Mesendoderm (in vitro differentiated cells): ENCODE measurements around the gene RAPGEF4.
A peak's percentile ranks its signal among the peaks of the same experiment; 100 is the strongest.
"Not testable (repeated sequence)": the region's sequence is repeated elsewhere in the genome, so short reads cannot be mapped to it uniquely, and the experiment has no call there.

ENCODE experiments used
- DNase-seq: peaks from one replicate; pipeline ENCODE4 v3.0.0; 2013
- H2AK5ac ChIP-seq: 2 replicates; pipeline ENCODE4 v1.6.1; 2013; ENCODE audit warnings: low read length, inconsistent platforms
- H2BK120ac ChIP-seq: 2 replicates; pipeline ENCODE4 v1.6.1; 2013; ENCODE audit warnings: low read depth, mild to moderate bottlenecking, low read length, moderate library complexity, mixed read lengths
- H2BK15ac ChIP-seq: replicated peaks from 2 replicates; pipeline ENCODE4 v1.6.1; 2013; ENCODE audit warnings: low read depth, mild to moderate bottlenecking, moderate library complexity
- H2BK5ac ChIP-seq: 2 replicates; pipeline ENCODE4 v1.6.1; 2013; ENCODE audit warnings: low read length, inconsistent platforms
- H3K18ac ChIP-seq: 2 replicates; pipeline ENCODE4 v1.6.1; 2013; ENCODE audit warnings: mild to moderate bottlenecking, low read length, mixed read lengths
- H3K23ac ChIP-seq: one replicate; pipeline ENCODE4 v1.6.1; 2013; ENCODE audit warnings: low read length
- H3K27ac ChIP-seq: 2 replicates; pipeline ENCODE4 v1.5.1; 2013; ENCODE audit warnings: low read depth, mild to moderate bottlenecking, inconsistent platforms, low read length, moderate library complexity
- H3K27me3 ChIP-seq: 2 replicates; pipeline ENCODE4 v1.6.1; 2013; ENCODE audit warnings: low read length, control low read depth, mild to moderate bottlenecking, inconsistent platforms; ENCODE audit not compliant: insufficient read depth, poor library complexity
- H3K36me3 ChIP-seq: 2 replicates; pipeline ENCODE4 v1.6.1; 2013; ENCODE audit warnings: low read length, inconsistent platforms; ENCODE audit not compliant: control insufficient read depth, insufficient read depth
- H3K4ac ChIP-seq: one replicate; pipeline ENCODE4 v1.6.1; 2013; ENCODE audit warnings: low read depth, mild to moderate bottlenecking, low read length, moderate library complexity
- H3K4me1 ChIP-seq: 2 replicates; pipeline ENCODE4 v1.6.1; 2013; ENCODE audit warnings: low read depth, low read length, inconsistent platforms; ENCODE audit not compliant: control insufficient read depth
- H3K4me2 ChIP-seq: 2 replicates; pipeline ENCODE4 v1.6.1; 2013; ENCODE audit warnings: low read length
- H3K4me3 ChIP-seq: 2 replicates; pipeline ENCODE4 v1.5.1; 2013; ENCODE audit warnings: mild to moderate bottlenecking, low read length
- H3K56ac ChIP-seq: one replicate; pipeline ENCODE4 v1.6.1; 2013; ENCODE audit warnings: low read length
- H3K79me1 ChIP-seq: 2 replicates; pipeline ENCODE4 v1.6.1; 2013; ENCODE audit warnings: low read length, inconsistent platforms
- H3K79me2 ChIP-seq: 2 replicates; pipeline ENCODE4 v1.6.1; 2013; ENCODE audit warnings: mild to moderate bottlenecking, low read length; ENCODE audit not compliant: control insufficient read depth, insufficient read depth
- H3K9ac ChIP-seq: 2 replicates; pipeline ENCODE4 v1.6.1; 2013; ENCODE audit warnings: low read length, inconsistent platforms
- H4K5ac ChIP-seq: one replicate; pipeline ENCODE4 v1.6.1; 2013; ENCODE audit warnings: low read length
- H4K8ac ChIP-seq: one replicate; pipeline ENCODE4 v1.6.1; 2013; ENCODE audit warnings: low read depth, mild to moderate bottlenecking, control low read depth, low read length, moderate library complexity
- WGBS: extraction: QIAGEN DNeasy Blood & Tissue Kit; methylation state at CpG from one replicate; pipeline ENCODE4 v1.1.7; 2013; ENCODE audit warnings: low lambda C conversion rate, missing lambda C conversion rate; ENCODE audit not compliant: insufficient coverage; ENCODE audit errors: extremely low coverage; 5-methylcytosine and 5-hydroxymethylcytosine counted together

Gene RAPGEF4

GRCh38 chr2:172743898-172744297 is 8.3 kb downstream of the RAPGEF4 start:
- H3K56ac ChIP-seq: no peak overlapping the region
- H3K4me3 ChIP-seq: no peak overlapping the region
- no peak overlapping the region for H3K4ac ChIP-seq
- H3K36me3 ChIP-seq: no peaks in the 10 kb centered on the region
- H3K79me1 ChIP-seq: no peaks in the 10 kb centered on the region
- DNase-seq: no peak
- no peak overlapping the region for H2BK5ac ChIP-seq
- no peak overlapping the region for H4K5ac ChIP-seq
- H3K23ac ChIP-seq: no peak overlapping the region
- no peaks in the 10 kb centered on the region for H3K79me2 ChIP-seq
- no peak overlapping the region for H3K27ac ChIP-seq
- no peaks in the 10 kb centered on the region for H3K4me1 ChIP-seq
- no peak overlapping the region for H3K18ac ChIP-seq
- H2BK120ac ChIP-seq: no peak overlapping the region
- H3K4me2 ChIP-seq: no peak overlapping the region
- no CpG with 5 or more reads among the region's 1 CpG for WGBS
- no peak overlapping the region for H2BK15ac ChIP-seq
- H2AK5ac ChIP-seq: no peak overlapping the region
- H4K8ac ChIP-seq: no peak overlapping the region
- no peaks in the 10 kb centered on the region for H3K27me3 ChIP-seq
- H3K9ac ChIP-seq: no peak overlapping the region

DNA sequence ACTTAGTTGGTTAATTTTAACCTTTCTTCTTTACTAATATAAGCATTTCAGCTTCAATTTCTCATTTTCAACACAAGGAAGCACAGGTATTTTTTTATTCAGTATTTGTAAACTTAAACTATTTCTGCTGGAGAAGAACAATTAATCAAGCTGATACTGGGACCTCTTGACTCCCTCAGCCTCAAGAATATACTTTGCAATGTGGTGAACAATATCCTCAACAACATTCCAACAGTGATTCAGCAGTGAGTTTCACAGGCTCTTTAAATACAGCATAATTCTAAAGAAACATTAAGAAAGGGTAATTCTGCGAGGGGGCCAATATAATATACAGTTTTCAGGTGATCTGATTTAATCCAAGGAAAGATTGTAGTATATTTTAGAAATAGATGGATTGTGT is 10.0 kb downstream of the RAPGEF4 start:
- H3K79me2 ChIP-seq: no peaks in the 10 kb centered on the region
- no peaks in the 10 kb centered on the region for H3K27me3 ChIP-seq
- no peak overlapping the region for H2BK15ac ChIP-seq
- H3K18ac ChIP-seq: no peak overlapping the region
- no peaks in the 10 kb centered on the region for H3K36me3 ChIP-seq
- no peak overlapping the region for H3K4ac ChIP-seq
- no peak for DNase-seq
- no peaks in the 10 kb centered on the region for H3K4me1 ChIP-seq
- no peak overlapping the region for H2BK120ac ChIP-seq
- no peak overlapping the region for H3K23ac ChIP-seq
- H2AK5ac ChIP-seq: no peak overlapping the region
- H3K56ac ChIP-seq: no peak overlapping the region
- H3K4me3 ChIP-seq: no peak overlapping the region
- no peak overlapping the region for H4K8ac ChIP-seq
- H3K79me1 ChIP-seq: no peaks in the 10 kb centered on the region
- H3K9ac ChIP-seq: no peak overlapping the region
- no peak overlapping the region for H3K4me2 ChIP-seq
- WGBS: 83% methylated on average over 1 of the region's 1 CpG
- H4K5ac ChIP-seq: no peak overlapping the region
- H2BK5ac ChIP-seq: no peak overlapping the region
- H3K27ac ChIP-seq: no peak overlapping the region

- H4K8ac ChIP-seq, H2BK15ac ChIP-seq, H2BK5ac ChIP-seq, H3K27me3 ChIP-seq, H3K9ac ChIP-seq, H2BK120ac ChIP-seq, H4K5ac ChIP-seq, H3K36me3 ChIP-seq, H3K4ac ChIP-seq, H3K79me1 ChIP-seq, H3K18ac ChIP-seq, H3K4me1 ChIP-seq, H3K4me3 ChIP-seq, H3K56ac ChIP-seq, H3K23ac ChIP-seq, H3K79me2 ChIP-seq, DNase-seq, H2AK5ac ChIP-seq, H3K27ac ChIP-seq, H3K4me2 ChIP-seq: not testable (repeated sequence)
- no CpG with 5 or more reads among the region's 2 CpGs for WGBS
Measured at GRCh38 chr2:172748543-172748942, 12.9 kb downstream of the RAPGEF4 start.

GRCh38 chr2:172749388-172749787 is 13.7 kb downstream of the RAPGEF4 start:
- H3K36me3 ChIP-seq: no peaks in the 10 kb centered on the region

GRCh38 chr2:172751564-172751963 is 15.9 kb downstream of the RAPGEF4 start:
- Histone ChIP-seq H3K79me1 (no peaks in the 10 kb centered on the region), H3K27ac (no peak overlapping the region), H3K4ac (no peak overlapping the region), H3K4me1 (no peaks in the 10 kb centered on the region), H3K36me3 (no peaks in the 10 kb centered on the region), H3K4me3 (no peak overlapping the region), H3K9ac (no peak overlapping the region), H3K79me2 (no peaks in the 10 kb centered on the region), H4K5ac (no peak overlapping the region), H3K27me3 (no peaks in the 10 kb centered on the region), H3K56ac (no peak overlapping the region), H2BK15ac (no peak overlapping the region), H3K18ac (no peak overlapping the region), H2BK5ac (no peak overlapping the region), H2AK5ac (no peak overlapping the region), H3K4me2 (no peak overlapping the region), H4K8ac (no peak overlapping the region), H2BK120ac (no peak overlapping the region), H3K23ac (no peak overlapping the region)
- WGBS: no CpG with 5 or more reads among the region's 2 CpGs
- no peak for DNase-seq

More at GRCh38 chr2:172749388-172749787, 13.7 kb downstream of the RAPGEF4 start:
- Histone ChIP-seq H2BK15ac (no peak overlapping the region), H3K9ac (no peak overlapping the region), H3K4me2 (no peak overlapping the region), H3K27ac (no peak overlapping the region), H3K18ac (no peak overlapping the region), H3K79me1 (no peaks in the 10 kb centered on the region), H3K4me3 (no peak overlapping the region), H2AK5ac (no peak overlapping the region), H3K4me1 (no peaks in the 10 kb centered on the region), H3K27me3 (no peaks in the 10 kb centered on the region), H3K4ac (no peak overlapping the region), H3K79me2 (no peaks in the 10 kb centered on the region), H3K23ac (no peak overlapping the region), H3K56ac (no peak overlapping the region), H2BK5ac (no peak overlapping the region), H4K5ac (no peak overlapping the region), H2BK120ac (no peak overlapping the region), H4K8ac (no peak overlapping the region)
- DNase-seq: peak; percentile 38
- WGBS: no CpG with 5 or more reads among the region's 6 CpGs

GRCh38 chr2:172753610-172754009 is 18.0 kb downstream of the RAPGEF4 start:
- Histone ChIP-seq H2BK120ac (no peak overlapping the region), H2BK5ac (no peak overlapping the region), H2AK5ac (no peak overlapping the region), H2BK15ac (no peak overlapping the region), H3K4ac (no peak overlapping the region), H3K79me1 (no peaks in the 10 kb centered on the region), H4K5ac (no peak overlapping the region), H3K9ac (no peak overlapping the region), H3K36me3 (no peaks in the 10 kb centered on the region), H3K56ac (no peak overlapping the region), H3K18ac (no peak overlapping the region), H3K27me3 (no peaks in the 10 kb centered on the region), H3K4me3 (no peak overlapping the region), H3K4me2 (no peak overlapping the region), H3K27ac (no peak overlapping the region), H3K4me1 (no peaks in the 10 kb centered on the region), H4K8ac (no peak overlapping the region), H3K23ac (no peak overlapping the region), H3K79me2 (no peaks in the 10 kb centered on the region)
- WGBS: no CpG with 5 or more reads among the region's 3 CpGs
- no peak for DNase-seq
